HepG2 (cell line): Measurements from ENCODE around the gene SLC22A23. TPM values are rescaled to one million over a fixed set of nuclear protein-coding genes. Genes with fewer than 3 reads are reported as not detected.

Source experiments
- AFF4 ChIP-seq: sonication (generic); formaldehyde crosslinking; IDR thresholded peaks from 2 replicates; pipeline ENCODE4 v1.4.0; 2020; ENCODE audit warnings: missing genetic modification reagents
- AGO1 ChIP-seq: fragments of 200-400 bp; formaldehyde crosslinking; IDR thresholded peaks from 2 replicates; pipeline ENCODE4 v1.6.1; 2017; ENCODE audit warnings: mild to moderate bottlenecking, low read depth, low read length, moderate library complexity; ENCODE audit not compliant: poor library complexity, severe bottlenecking
- EZH2 ChIP-seq: conservative IDR thresholded peaks from 2 replicates; pipeline ENCODE4 v1.6.1; 2012; ENCODE audit warnings: mild to moderate bottlenecking, low read depth, low read length, moderate library complexity
- FOXA1 ChIP-seq, 2 experiments: fragments of 450-650 bp in 1 of 2; sonication (generic) in 1 of 2; formaldehyde crosslinking in 1 of 2; IDR thresholded peaks; 2 replicates each; pipeline versions ENCODE4 v1.4.0 to v1.6.1; 2016 to 2020; ENCODE audit warnings: missing genetic modification reagents in 1 of 2
- FOXK1 ChIP-seq: sonication (generic); formaldehyde crosslinking; IDR thresholded peaks from 2 replicates; pipeline ENCODE4 v1.4.0; 2020; ENCODE audit warnings: low read depth, missing genetic modification reagents, borderline replicate concordance
- HNRNPUL1 ChIP-seq: fragments of 200-400 bp; formaldehyde crosslinking; IDR thresholded peaks from 2 replicates; pipeline ENCODE4 v1.6.1; 2017; ENCODE audit warnings: low read depth, mild to moderate bottlenecking, low read length, moderate library complexity
- MXD1 ChIP-seq: sonication (generic); formaldehyde crosslinking; IDR thresholded peaks from 2 replicates; pipeline ENCODE4 v1.4.0; 2020; ENCODE audit warnings: mild to moderate bottlenecking, missing genetic modification reagents
- NFATC3 ChIP-seq: sonication (generic); formaldehyde crosslinking; IDR thresholded peaks from 2 replicates; pipeline ENCODE4 v1.5.1; 2020; ENCODE audit warnings: mild to moderate bottlenecking, missing genetic modification reagents
- NFIB ChIP-seq: sonication (generic); formaldehyde crosslinking; IDR thresholded peaks from 2 replicates; pipeline ENCODE4 v1.9.0; 2021; ENCODE audit warnings: missing genetic modification reagents, mild to moderate bottlenecking, borderline replicate concordance
- NFRKB ChIP-seq: fragments of 450-650 bp; IDR thresholded peaks from 2 replicates; pipeline ENCODE4 v1.6.1; 2017
- NR2F2 ChIP-seq: IDR thresholded peaks from 2 replicates; pipeline ENCODE4 v1.6.1; 2012; ENCODE audit warnings: low read depth, inconsistent platforms, borderline replicate concordance
- POLR2A ChIP-seq, 2 experiments: IDR thresholded peaks; 2 replicates each; pipeline ENCODE4 v1.6.1; 2011; ENCODE audit warnings: low read depth in 2 of 2, low read length in 2 of 2, mild to moderate bottlenecking in 1 of 2, moderate library complexity in 1 of 2; ENCODE audit not compliant: insufficient read depth in 1 of 2
- RBM39 ChIP-seq: fragments of 200-400 bp; formaldehyde crosslinking; IDR thresholded peaks from one replicate; pipeline ENCODE4 v1.6.1; 2018; ENCODE audit warnings: antibody characterized with exemption, mild to moderate bottlenecking, low read depth, low read length; ENCODE audit not compliant: poor library complexity, severe bottlenecking
- RNF219 ChIP-seq: sonication (generic); formaldehyde crosslinking; IDR thresholded peaks from 2 replicates; pipeline ENCODE4 v1.5.0; 2020; ENCODE audit warnings: mild to moderate bottlenecking, missing genetic modification reagents
- ZBTB46 ChIP-seq: sonication (generic); formaldehyde crosslinking; IDR thresholded peaks from 2 replicates; pipeline ENCODE4 v1.4.0; 2020; ENCODE audit warnings: mild to moderate bottlenecking, missing genetic modification reagents, borderline replicate concordance
- ZFP36L1 ChIP-seq: sonication (generic); formaldehyde crosslinking; IDR thresholded peaks from 2 replicates; pipeline ENCODE4 v1.8.0; 2022; ENCODE audit warnings: mild to moderate bottlenecking, missing genetic modification reagents, moderate library complexity
- ZFX ChIP-seq: sonication (generic); formaldehyde crosslinking; IDR thresholded peaks from 2 replicates; pipeline ENCODE4 v1.4.0; 2020; ENCODE audit warnings: mild to moderate bottlenecking, low read depth, missing genetic modification reagents, moderate library complexity
- ZNF589 ChIP-seq: sonication (generic); formaldehyde crosslinking; conservative IDR thresholded peaks from 2 replicates; pipeline ENCODE4 v1.8.0; 2022; ENCODE audit warnings: mild to moderate bottlenecking, moderate library complexity, missing genetic modification reagents
- ZNF639 ChIP-seq: conservative IDR thresholded peaks from 2 replicates; pipeline ENCODE4 v1.6.1; 2018; ENCODE audit warnings: missing genetic modification reagents
- ZNF777 ChIP-seq: sonication (generic); formaldehyde crosslinking; IDR thresholded peaks from 2 replicates; pipeline ENCODE4 v1.4.0; 2020; ENCODE audit warnings: missing genetic modification reagents
- ZNF879 ChIP-seq: sonication (generic); formaldehyde crosslinking; IDR thresholded peaks from 2 replicates; pipeline ENCODE4 v1.8.1; 2023; ENCODE audit warnings: missing genetic modification reagents
- polyA plus RNA-seq, 8 experiments: library from polyadenylated mRNA; depleted of rRNA in 3 of 8; stranded (reverse) in 7 of 8; unstranded in 1 of 8; fragments of >200 nt; fragmentation: Illumina TruSeq in 4 of 8; extraction: Trizol in 4 of 8; gene quantifications; 2 replicates each; pipeline versions ENCODE4 v1.2.1 to v1.2.3, GENCODE V29; 2011 to 2016; ENCODE audit warnings: low read depth in 4 of 8, missing spikeins in 1 of 8, mixed read lengths in 1 of 8; ENCODE audit not compliant: insufficient read depth in 1 of 8
- total RNA-seq, 5 experiments: library from RNA; depleted of rRNA; stranded (reverse); fragments of >200 nt; fragmentation: Illumina TruSeq; extraction: Trizol; gene quantifications; 2 replicates each; pipeline ENCODE4 v1.2.3, GENCODE V29; 2016; ENCODE audit warnings: low read depth in 1 of 5

Gene SLC22A23
- total and polyA plus RNA-seq, 2 of the 13 experiments (the other 11 are each of a cell fraction or from before 2014, with no cell fraction given) = 11.8 to 17.5 TPM

- TF ChIP-seq NFIB (CRISPR knock-in tag) (no peak), ZFP36L1 (CRISPR knock-in tag) (no peak), FOXK1 (CRISPR knock-in tag) (peak; percentile 11; the same call in 1 of the 2 replicates), RBM39 (no peak), ZFX (CRISPR knock-in tag) (no peak), ZNF639 (CRISPR knock-in tag) (no peak), ZNF879 (CRISPR knock-in tag) (no peak), FOXA1 (IDR thresholded peaks at IDR 0.05) (no peak), FOXA1 (CRISPR knock-in tag; IDR thresholded peaks at IDR 0.05) (peak; percentile 53; the same call in 1 of the 2 replicates), AFF4 (CRISPR knock-in tag) (no peak), ZNF589 (CRISPR knock-in tag) (0 out of 2 replicates have a peak, but pooled peaks have one; percentile 11), HNRNPUL1 (no peak), POLR2A (IDR thresholded peaks at IDR 0.05; ENCODE audit: insufficient read depth in 1 of 2, low read depth in 2 of 2, low read length in 2 of 2) (no peak), ZBTB46 (CRISPR knock-in tag) (no peak), EZH2 (no peak), RNF219 (CRISPR knock-in tag) (no peak), NFRKB (no peak), MXD1 (CRISPR knock-in tag) (no peak), ZNF777 (CRISPR knock-in tag) (no peak), NFATC3 (CRISPR knock-in tag) (no peak), NR2F2 (no peak), AGO1 (no peak)
Measured at GRCh38 chr6:3379482-3380060, 77.3 kb downstream of the SLC22A23 start (continued).
